WTC11 (cell line): ENCODE data around the gene FCHSD2. TPM values are rescaled to one million over a fixed set of nuclear protein-coding genes. Genes with fewer than 3 reads are reported as not detected.

Experiments
- ATAC-seq: fragments of 200-7000 bp; cut with Tn5 transposase; 2 replicates; pipeline ENCODE4 v1.10.0; 2021; ENCODE audit warnings: mild to moderate bottlenecking, moderate library complexity
- CTCF ChIA-PET: fragments of 300-600 bp; sonication (Branson Sonifier 250); formaldehyde crosslinking; loops from one replicate; lab custom pipeline; 2021; ENCODE audit warnings: antibody characterized with exemption; lab: Charles Lee
- POLR2A ChIA-PET: fragments of 350-600 bp; sonication (Branson Sonifier 250); formaldehyde crosslinking; loops from one replicate; lab custom pipeline; 2021; ENCODE audit warnings: antibody characterized with exemption; lab: Charles Lee
- DNase-seq: peaks from one replicate; pipeline ENCODE4 v3.0.0; 2021; ENCODE audit warnings: low spot score
- H3K27ac Mint-ChIP-seq: 2 replicates; pipeline ENCODE4 v1.8.0; 2021; ENCODE audit warnings: mixed read lengths
- H3K27me3 Mint-ChIP-seq: 2 replicates; pipeline ENCODE4 v1.8.0; 2021; ENCODE audit warnings: low read depth, mild to moderate bottlenecking, moderate library complexity, mixed read lengths
- H3K36me3 Mint-ChIP-seq: 2 replicates; pipeline ENCODE4 v1.8.0; 2021; ENCODE audit warnings: mixed read lengths
- H3K4me1 Mint-ChIP-seq: 2 replicates; pipeline ENCODE4 v1.8.0; 2022; ENCODE audit warnings: mixed read lengths
- H3K4me3 Mint-ChIP-seq: 2 replicates; pipeline ENCODE4 v1.8.0; 2021; ENCODE audit warnings: mild to moderate bottlenecking, moderate library complexity, mixed read lengths
- H3K9me3 Mint-ChIP-seq: 2 replicates; pipeline ENCODE4 v1.8.0; 2021; ENCODE audit warnings: mixed read lengths
- AFF4 ChIP-seq: sonication (generic); formaldehyde crosslinking; IDR thresholded peaks from 2 replicates; pipeline ENCODE4 v1.8.1; 2023; ENCODE audit warnings: mild to moderate bottlenecking, missing genetic modification reagents, borderline replicate concordance
- ATF1 ChIP-seq: sonication (generic); formaldehyde crosslinking; IDR thresholded peaks from 2 replicates; pipeline ENCODE4 v1.8.1; 2023; ENCODE audit warnings: mild to moderate bottlenecking, moderate library complexity, missing genetic modification reagents
- ATF2 ChIP-seq: sonication (generic); formaldehyde crosslinking; IDR thresholded peaks from 2 replicates; pipeline ENCODE4 v1.8.1; 2022; ENCODE audit warnings: low read depth, missing genetic modification reagents, borderline replicate concordance
- FOXJ3 ChIP-seq: sonication (generic); formaldehyde crosslinking; IDR thresholded peaks from 2 replicates; pipeline ENCODE4 v1.9.0; 2021; ENCODE audit warnings: missing genetic modification reagents, mild to moderate bottlenecking, borderline replicate concordance
- GTF2I ChIP-seq: fragments of 250-450 bp; sonication (Bioruptor Pico); conservative IDR thresholded peaks from 2 replicates; pipeline ENCODE4 v1.4.0; 2021; ENCODE audit warnings: mild to moderate bottlenecking
- IRF1 ChIP-seq: sonication (generic); formaldehyde crosslinking; IDR thresholded peaks from 2 replicates; pipeline ENCODE4 v1.8.0; 2023; ENCODE audit warnings: missing genetic modification reagents
- IRF2 ChIP-seq: sonication (generic); formaldehyde crosslinking; IDR thresholded peaks from 2 replicates; pipeline ENCODE4 v1.8.0; 2022; ENCODE audit warnings: low read depth, missing genetic modification reagents, borderline replicate concordance
- JUN ChIP-seq: sonication (generic); formaldehyde crosslinking; IDR thresholded peaks from 2 replicates; pipeline ENCODE4 v1.8.0; 2023; ENCODE audit warnings: mild to moderate bottlenecking, missing genetic modification reagents
- KAT7 ChIP-seq: sonication (generic); formaldehyde crosslinking; IDR thresholded peaks from 2 replicates; pipeline ENCODE4 v1.8.1; 2023; ENCODE audit warnings: missing genetic modification reagents, mild to moderate bottlenecking, borderline replicate concordance
- MLX ChIP-seq: sonication (generic); formaldehyde crosslinking; IDR thresholded peaks from 2 replicates; pipeline ENCODE4 v1.8.1; 2023; ENCODE audit warnings: mild to moderate bottlenecking, missing genetic modification reagents, moderate library complexity
- NR2C2 ChIP-seq: sonication (generic); formaldehyde crosslinking; IDR thresholded peaks from 2 replicates; pipeline ENCODE4 v1.8.0; 2022; ENCODE audit warnings: mild to moderate bottlenecking, missing genetic modification reagents
- OVOL2 ChIP-seq: fragments of 250-450 bp; sonication (Bioruptor Pico); IDR thresholded peaks from 2 replicates; pipeline ENCODE4 v1.9.0; 2021; ENCODE audit warnings: mild to moderate bottlenecking, borderline replicate concordance
- PREB ChIP-seq: sonication (generic); formaldehyde crosslinking; IDR thresholded peaks from 2 replicates; pipeline ENCODE4 v1.8.1; 2022; ENCODE audit warnings: mild to moderate bottlenecking, missing genetic modification reagents, moderate library complexity, borderline replicate concordance
- RELA ChIP-seq: sonication (generic); formaldehyde crosslinking; IDR thresholded peaks from 2 replicates; pipeline ENCODE4 v1.8.1; 2022; ENCODE audit warnings: missing genetic modification reagents, mild to moderate bottlenecking, borderline replicate concordance
- SMAD4 ChIP-seq: sonication (generic); formaldehyde crosslinking; IDR thresholded peaks from 2 replicates; pipeline ENCODE4 v1.8.0; 2022; ENCODE audit warnings: mild to moderate bottlenecking, missing genetic modification reagents
- SOX15 ChIP-seq: fragments of 250-450 bp; sonication (Bioruptor Pico); IDR thresholded peaks from 2 replicates; pipeline ENCODE4 v1.9.0; 2021; ENCODE audit warnings: mild to moderate bottlenecking
- TCF7 ChIP-seq: sonication (generic); formaldehyde crosslinking; IDR thresholded peaks from 2 replicates; pipeline ENCODE4 v1.8.0; 2022; ENCODE audit warnings: mild to moderate bottlenecking, low read depth, missing genetic modification reagents, moderate library complexity
- TEAD1 ChIP-seq: sonication (generic); formaldehyde crosslinking; IDR thresholded peaks from 2 replicates; pipeline ENCODE4 v1.8.0; 2022; ENCODE audit warnings: mild to moderate bottlenecking, missing genetic modification reagents
- ZBTB43 ChIP-seq: sonication (generic); formaldehyde crosslinking; IDR thresholded peaks from 2 replicates; pipeline ENCODE4 v1.8.1; 2023; ENCODE audit warnings: mild to moderate bottlenecking, missing genetic modification reagents
- ZNF232 ChIP-seq: sonication (generic); formaldehyde crosslinking; IDR thresholded peaks from 2 replicates; pipeline ENCODE4 v1.8.0; 2022; ENCODE audit warnings: mild to moderate bottlenecking, missing genetic modification reagents
- total RNA-seq: library from RNA; stranded (reverse); gene quantifications from 3 replicates; pipeline ENCODE4 v1.2.3, GENCODE V29; 2021

Gene FCHSD2
- total RNA-seq, 1 experiment from 2014 or later, result 10.1 TPM

- Mint-ChIP-seq H3K4me1 (no peaks in the 10 kb centered on the region), H3K4me3 (no peak overlapping the region), H3K9me3 (peaks cover 17% of the 10 kb centered on the region)
- POLR2A ChIA-PET, result interaction anchor here (0.6 kb wide), 1 partner anchor 100 kb away, joined by 6 read pairs; no protein-coding TSS in a partner anchor
- no peak for ATAC-seq
- no peak for DNase-seq
- CTCF ChIA-PET, result no interaction called here
- TF ChIP-seq SMAD4 (CRISPR knock-in tag), result no peak
- TF ChIP-seq NR2C2, result no peak
- TF ChIP-seq AFF4 (CRISPR knock-in tag), result no peak
- TF ChIP-seq TEAD1, result no peak
- no peak for TF ChIP-seq PREB (CRISPR knock-in tag)
- TF ChIP-seq, all 79 proteins: peak for 0
- no peak overlapping the region for H3K27ac Mint-ChIP-seq
- H3K36me3 Mint-ChIP-seq, result peaks cover 3% of the 10 kb centered on the region; the same call in 1 of the 2 replicates
- H3K27me3 Mint-ChIP-seq, result no peaks in the 10 kb centered on the region
These were observed 170.7 kb downstream of the FCHSD2 start for GRCh38 chr11:72971192-72971967.

- Mint-ChIP-seq H3K27ac (no peak overlapping the region), H3K4me3 (no peak overlapping the region), H3K36me3 (no peaks in the 10 kb centered on the region), H3K4me1 (no peaks in the 10 kb centered on the region), H3K9me3 (peaks cover 11% of the 10 kb centered on the region), H3K27me3 (no peaks in the 10 kb centered on the region)
- CTCF ChIA-PET, result no interaction called here
- TF ChIP-seq IRF1, result no peak
- no peak for TF ChIP-seq TCF7
- no peak for TF ChIP-seq JUN (CRISPR knock-in tag)
- TF ChIP-seq ATF2, result no peak
- no peak for TF ChIP-seq ATF1 (CRISPR knock-in tag)
- no peak for TF ChIP-seq OVOL2 (CRISPR knock-in tag)
- TF ChIP-seq MLX (CRISPR knock-in tag), result no peak
- TF ChIP-seq IRF2 (CRISPR knock-in tag), result no peak
- no peak for TF ChIP-seq SOX15 (CRISPR knock-in tag)
- TF ChIP-seq KAT7 (CRISPR knock-in tag), result no peak
- TF ChIP-seq PREB (CRISPR knock-in tag), result no peak
- TF ChIP-seq RELA (CRISPR knock-in tag), result no peak
- TF ChIP-seq ZNF232 (CRISPR knock-in tag), result no peak
- no peak for TF ChIP-seq GTF2I (CRISPR knock-in tag)
- no peak for TF ChIP-seq FOXJ3 (CRISPR knock-in tag)
- TF ChIP-seq NR2C2, result no peak
- TF ChIP-seq ZBTB43 (CRISPR knock-in tag), result no peak
- DNase-seq, result no peak
- POLR2A ChIA-PET, result no interaction called here
- ATAC-seq, result no peak
These were observed 171.5 kb downstream of the FCHSD2 start for GRCh38 chr11:72970557-72971118.
